ENCODE results near the gene LIPF.

Gene LIPF, protein sequence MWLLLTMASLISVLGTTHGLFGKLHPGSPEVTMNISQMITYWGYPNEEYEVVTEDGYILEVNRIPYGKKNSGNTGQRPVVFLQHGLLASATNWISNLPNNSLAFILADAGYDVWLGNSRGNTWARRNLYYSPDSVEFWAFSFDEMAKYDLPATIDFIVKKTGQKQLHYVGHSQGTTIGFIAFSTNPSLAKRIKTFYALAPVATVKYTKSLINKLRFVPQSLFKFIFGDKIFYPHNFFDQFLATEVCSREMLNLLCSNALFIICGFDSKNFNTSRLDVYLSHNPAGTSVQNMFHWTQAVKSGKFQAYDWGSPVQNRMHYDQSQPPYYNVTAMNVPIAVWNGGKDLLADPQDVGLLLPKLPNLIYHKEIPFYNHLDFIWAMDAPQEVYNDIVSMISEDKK

GRCh38 chr10:88664142-88664541 is at the start of gene LIPF:
Gene LIPF, plus strand, starts transcription at chr10:88664442. Its CDS starts 2,856 bp downstream, at chr10:88667298.
- Histone ChIP-seq H3K36me3 (ENCODE audit: control insufficient read depth in 2 of 2, insufficient read depth in 1 of 2, low read length in 2 of 2) (no peaks in the 10 kb centered on the region), H3K4me1 (ENCODE audit: control insufficient read depth, insufficient read depth, low read length) (no peaks in the 10 kb centered on the region; the same call in 1 of the 2 replicates), H3K4me3 (ENCODE audit: low read depth, low read length) (no peak within 1 kb of the TSS), H3K9me3 (ENCODE audit: control insufficient read depth, insufficient read depth, low read depth, low read length) (no peaks in the 10 kb centered on the region), H3K27ac (ENCODE audit: extremely low read depth, low read depth, low read length) (no peak within 1 kb of the TSS)
- CTCF ChIA-PET, result no interaction called here
- TF ChIP-seq ZNF843 (tag by site-specific recombination; IDR thresholded peaks at IDR 0.05) (no peak), ZNF658 (tag by site-specific recombination; IDR thresholded peaks at IDR 0.05) (no peak), PRDM6 (tag by site-specific recombination; IDR thresholded peaks at IDR 0.05) (no peak), ZBTB17 (tag by site-specific recombination; IDR thresholded peaks at IDR 0.05) (no peak), PRDM1 (tag by site-specific recombination; IDR thresholded peaks at IDR 0.05) (no peak), ZBTB1 (tag by site-specific recombination; IDR thresholded peaks at IDR 0.05) (no peak), ZNF24 (tag by site-specific recombination; IDR thresholded peaks at IDR 0.05) (no peak), ZNF221 (tag by site-specific recombination; IDR thresholded peaks at IDR 0.05; ENCODE audit: borderline replicate concordance) (no peak)
- TF ChIP-seq, protein P1, sequence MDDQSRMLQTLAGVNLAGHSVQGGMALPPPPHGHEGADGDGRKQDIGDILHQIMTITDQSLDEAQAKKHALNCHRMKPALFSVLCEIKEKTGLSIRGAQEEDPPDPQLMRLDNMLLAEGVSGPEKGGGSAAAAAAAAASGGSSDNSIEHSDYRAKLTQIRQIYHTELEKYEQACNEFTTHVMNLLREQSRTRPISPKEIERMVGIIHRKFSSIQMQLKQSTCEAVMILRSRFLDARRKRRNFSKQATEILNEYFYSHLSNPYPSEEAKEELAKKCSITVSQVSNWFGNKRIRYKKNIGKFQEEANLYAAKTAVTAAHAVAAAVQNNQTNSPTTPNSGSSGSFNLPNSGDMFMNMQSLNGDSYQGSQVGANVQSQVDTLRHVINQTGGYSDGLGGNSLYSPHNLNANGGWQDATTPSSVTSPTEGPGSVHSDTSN (CRISPR knock-in tag; IDR thresholded peaks at IDR 0.05), result no peak
- POLR2A ChIA-PET, result no interaction called here

DNA sequence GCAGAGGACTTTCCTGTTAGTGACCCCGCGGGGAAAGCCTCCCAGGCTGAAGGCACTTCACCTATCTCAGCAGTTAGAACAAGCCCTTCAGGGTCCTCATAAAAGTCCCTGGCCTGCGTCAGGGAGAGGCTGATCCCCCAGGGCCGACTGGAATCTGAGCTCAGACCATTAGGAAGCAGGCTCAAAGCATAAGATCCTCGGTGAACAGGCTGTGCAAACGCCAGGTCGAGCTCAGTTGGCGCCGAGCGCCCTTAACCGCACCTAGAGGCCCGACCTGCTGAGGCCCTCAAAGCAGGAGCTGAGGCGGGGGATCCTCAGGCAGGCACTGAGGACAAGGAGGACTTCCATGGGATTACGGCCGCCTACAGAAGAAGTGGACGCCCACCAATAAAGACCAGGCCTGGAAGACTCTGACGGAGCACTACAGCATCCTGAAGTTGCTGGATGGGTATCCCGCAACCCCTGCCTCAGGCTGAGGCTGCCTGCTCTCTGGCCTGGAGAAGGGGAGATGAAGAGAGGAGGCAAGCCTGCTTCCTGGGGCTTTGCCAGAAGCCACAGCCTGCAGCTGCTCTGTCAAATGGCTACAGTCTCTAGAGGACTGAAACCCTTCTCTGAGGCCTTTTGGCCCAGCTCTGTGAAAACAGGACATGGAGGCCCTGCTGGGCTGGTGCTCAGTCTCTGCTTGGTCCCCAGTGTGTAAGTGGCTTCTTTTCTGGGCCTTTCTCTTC is 47.8 kb upstream of the LIPF start:
- H3K4me3 ChIP-seq (ENCODE audit: low read depth, low read length), result no peak overlapping the region
- no peak overlapping the region for H3K27ac ChIP-seq (ENCODE audit: extremely low read depth, low read depth, low read length)
- POLR2A ChIA-PET, result no interaction called here

More for the DNA sequence above, 47.8 kb upstream of the LIPF start:
- no peaks in the 10 kb centered on the region for H3K36me3 ChIP-seq (ENCODE audit: control insufficient read depth in 2 of 2, insufficient read depth in 1 of 2, low read length in 2 of 2)
- H3K9me3 ChIP-seq (ENCODE audit: control insufficient read depth, insufficient read depth, low read depth, low read length), result no peaks in the 10 kb centered on the region
- no peaks in the 10 kb centered on the region for H3K4me1 ChIP-seq (ENCODE audit: control insufficient read depth, insufficient read depth, low read length)
- CTCF ChIA-PET, result interaction anchor here (0.5 to 0.6 kb wide), 2 partner anchors 62 to 708 kb away, joined by 4 to 5 read pairs; no protein-coding TSS in a partner anchor
- TF ChIP-seq ZNF18 (tag by site-specific recombination; IDR thresholded peaks at IDR 0.05) (no peak), ZNF169 (tag by site-specific recombination; IDR thresholded peaks at IDR 0.05) (no peak), ZNF529 (tag by site-specific recombination; IDR thresholded peaks at IDR 0.05; ENCODE audit: insufficient replicate concordance) (no peak), HOXA7 (CRISPR knock-in tag; IDR thresholded peaks at IDR 0.05; ENCODE audit: borderline replicate concordance) (no peak), ZFP3 (tag by site-specific recombination; IDR thresholded peaks at IDR 0.05; ENCODE audit: low read depth) (no peak), ZNF785 (tag by site-specific recombination; IDR thresholded peaks at IDR 0.05) (no peak), ZNF792 (tag by site-specific recombination; IDR thresholded peaks at IDR 0.05) (no peak), ZNF362 (tag by site-specific recombination; IDR thresholded peaks at IDR 0.05) (no peak)
